NAMALWA (cell line): ENCODE measurements around the gene HK1.
A peak's percentile ranks its signal among the peaks of the same experiment; 100 is the strongest.

Source experiments
- DNase-seq: peaks from one replicate; pipeline ENCODE4 v3.0.0-alpha.2; 2015; ENCODE audit warnings: low spot score

HK1 gene

GRCh38 chr10:69404786-69405185 is 126.5 kb downstream of the HK1 start:
- no peak for DNase-seq

DNA sequence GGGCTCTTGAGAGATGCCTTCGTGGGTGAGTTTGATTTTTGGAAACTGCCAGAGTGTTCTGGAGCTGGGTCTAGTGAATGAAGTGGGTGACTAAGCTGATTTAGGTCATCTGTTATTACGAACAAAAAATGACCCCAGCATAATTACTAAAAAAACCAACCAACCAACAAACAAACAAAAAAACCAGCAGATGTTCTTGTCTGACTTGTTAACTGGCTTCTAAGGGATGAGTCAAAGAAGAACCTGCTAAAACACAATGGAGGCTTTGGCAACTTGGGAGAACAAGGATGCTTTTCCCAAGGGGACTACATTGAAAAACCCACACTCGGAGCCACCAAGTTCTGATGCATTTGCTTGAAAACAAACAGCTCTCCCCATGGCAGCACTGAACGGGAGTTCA is 126.9 kb downstream of the HK1 start:
- no peak for DNase-seq

DNA sequence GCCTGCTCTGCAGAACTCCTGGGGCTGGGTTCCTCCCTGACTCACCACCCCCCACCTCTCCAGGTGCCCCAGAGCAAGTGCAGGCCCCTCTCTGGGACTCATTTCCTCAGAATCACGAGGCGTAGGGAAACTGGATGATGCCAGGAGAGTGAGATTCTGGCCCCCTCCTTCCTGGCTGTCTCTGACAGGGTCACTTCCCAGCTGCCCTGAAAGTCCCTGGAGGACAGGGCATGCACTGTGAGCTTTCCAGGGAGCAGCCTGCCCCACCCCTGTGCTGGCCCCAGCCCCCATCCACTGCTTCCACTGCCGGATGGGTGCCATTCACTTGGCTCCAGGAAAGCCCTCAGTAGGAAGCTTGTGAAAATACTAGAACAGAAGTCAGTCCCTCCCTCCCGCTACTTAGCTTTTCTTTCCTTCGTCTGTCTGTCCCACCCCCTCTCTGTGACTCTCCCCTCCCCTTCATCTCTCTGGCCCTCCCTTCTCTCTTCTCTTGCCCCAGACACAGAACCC is 128.1 kb downstream of the HK1 start:
- DNase-seq = no peak

GRCh38 chr10:69406816-69407580 is 128.7 kb downstream of the HK1 start:
- DNase-seq = no peak

DNA sequence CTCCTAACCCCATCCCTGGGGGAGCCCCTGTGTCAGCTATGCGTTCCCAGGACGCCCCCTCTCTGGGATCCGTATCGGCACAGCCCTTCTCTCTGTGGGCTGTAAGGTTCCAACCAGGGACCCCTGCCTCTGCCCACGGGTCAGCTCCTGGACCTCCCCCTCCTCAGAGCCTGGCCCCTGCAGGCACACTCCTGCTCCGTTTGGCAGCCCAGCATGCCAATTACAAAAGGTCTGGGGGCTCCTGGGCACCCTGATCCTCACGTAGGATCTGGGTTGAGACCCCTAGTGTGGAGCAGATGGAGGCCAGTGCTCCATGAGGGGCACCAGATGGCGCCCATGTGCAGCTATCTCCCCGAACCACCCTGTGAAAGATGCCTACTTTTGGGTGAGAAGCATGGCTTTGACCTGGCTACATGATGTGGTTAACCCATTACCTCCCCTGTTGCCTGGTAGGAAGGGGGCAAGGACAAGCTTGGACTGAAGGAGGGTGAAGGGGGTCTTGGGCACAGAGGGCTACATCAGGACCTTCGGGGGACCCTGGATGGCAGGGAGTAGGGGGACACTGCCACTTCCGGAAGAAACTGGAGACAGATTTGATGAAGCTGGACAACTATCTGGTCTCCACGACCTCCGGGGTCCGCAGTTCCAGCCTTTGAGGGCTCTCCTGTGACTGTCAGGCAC is 129.5 kb downstream of the HK1 start:
- peak; percentile 78 for DNase-seq

GRCh38 chr10:69408318-69409175 is 130.3 kb downstream of the HK1 start:
- peak; percentile 95 for DNase-seq

- DNase-seq = no peak
These were observed 130.8 kb downstream of the HK1 start for GRCh38 chr10:69409176-69409495.

GRCh38 chr10:69409968-69410367 is 131.7 kb downstream of the HK1 start:
- peak; percentile 79 for DNase-seq

GRCh38 chr10:69410487-69410886 is 132.2 kb downstream of the HK1 start:
- DNase-seq = no peak

DNA sequence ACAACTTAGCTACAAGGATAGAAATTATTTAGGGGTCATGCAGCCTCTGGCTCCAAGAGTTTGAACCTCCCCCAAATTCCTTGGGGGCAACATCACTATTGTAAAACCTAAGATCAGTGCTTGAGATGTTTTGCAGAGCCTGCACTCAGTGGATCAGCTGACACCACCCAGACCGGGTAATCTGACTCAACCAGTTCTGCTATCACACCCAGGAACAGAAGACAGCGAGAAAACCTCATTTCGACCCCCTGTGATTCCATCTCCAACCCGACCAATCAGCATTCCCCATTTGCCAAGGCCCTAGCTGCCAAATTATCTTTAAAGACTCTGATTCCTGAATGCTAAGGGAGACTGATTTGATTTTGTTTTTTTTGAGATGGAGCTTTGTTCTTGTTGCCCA is 133.2 kb downstream of the HK1 start:
- DNase-seq = no peak

- no peak for DNase-seq
These were observed 134.0 kb downstream of the HK1 start for GRCh38 chr10:69412232-69412790.

- peak; percentile 40 for DNase-seq
These were observed 135.0 kb downstream of the HK1 start for GRCh38 chr10:69413221-69413865.

- DNase-seq = no peak
These were observed 136.0 kb downstream of the HK1 start for GRCh38 chr10:69414036-69415018.

- no peak for DNase-seq
These were observed 136.8 kb downstream of the HK1 start for GRCh38 chr10:69415049-69415448.

DNA sequence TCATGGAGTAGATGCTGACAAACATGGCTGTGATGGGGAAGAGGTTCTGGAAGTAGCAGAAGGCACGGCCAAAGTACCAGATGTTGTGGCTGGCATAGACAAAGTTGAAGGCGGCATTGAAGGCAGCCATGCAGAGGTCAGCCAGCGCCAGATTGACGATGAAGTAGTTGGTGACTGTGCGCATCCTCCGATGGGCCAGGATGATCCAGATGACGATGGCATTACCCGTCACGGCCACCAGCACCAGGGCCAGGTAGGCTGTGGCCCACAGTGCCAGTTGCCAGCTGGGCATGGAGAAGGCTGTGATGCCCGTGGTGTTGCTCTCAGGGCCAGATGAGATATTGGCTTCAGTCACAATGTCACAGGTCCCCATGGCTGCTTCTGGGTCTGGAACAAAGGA is 137.7 kb downstream of the HK1 start:
- no peak for DNase-seq

GRCh38 chr10:69416695-69417094 is 138.4 kb downstream of the HK1 start, which contains the start of gene TACR2:
TSS of gene TACR2 (minus strand) at chr10:69416918. CDS start at chr10:69416323, 595 bp downstream.
- DNase-seq = no peak

DNA sequence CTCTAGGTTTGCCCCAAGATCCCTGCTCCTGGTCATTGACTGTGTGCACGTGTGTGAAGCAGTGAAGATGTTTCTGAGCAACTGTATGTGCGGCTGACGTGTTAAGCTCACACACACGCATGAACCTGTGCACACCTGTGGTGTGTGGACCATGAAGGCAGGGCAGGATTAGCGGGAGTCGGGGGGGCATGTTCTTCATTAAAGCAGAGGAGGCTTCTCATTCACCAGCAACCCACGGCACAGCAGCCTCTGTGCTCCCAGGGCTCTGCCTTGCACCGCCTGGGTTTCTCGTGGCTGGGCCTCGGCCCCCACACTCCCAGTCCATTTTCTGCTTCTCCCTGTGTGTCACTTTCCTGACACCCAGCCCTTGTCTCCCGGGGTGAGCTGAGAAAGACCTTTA is 139.2 kb downstream of the HK1 start:
- no peak for DNase-seq

GRCh38 chr10:69418052-69418752 is 139.9 kb downstream of the HK1 start:
- DNase-seq = no peak

DNA sequence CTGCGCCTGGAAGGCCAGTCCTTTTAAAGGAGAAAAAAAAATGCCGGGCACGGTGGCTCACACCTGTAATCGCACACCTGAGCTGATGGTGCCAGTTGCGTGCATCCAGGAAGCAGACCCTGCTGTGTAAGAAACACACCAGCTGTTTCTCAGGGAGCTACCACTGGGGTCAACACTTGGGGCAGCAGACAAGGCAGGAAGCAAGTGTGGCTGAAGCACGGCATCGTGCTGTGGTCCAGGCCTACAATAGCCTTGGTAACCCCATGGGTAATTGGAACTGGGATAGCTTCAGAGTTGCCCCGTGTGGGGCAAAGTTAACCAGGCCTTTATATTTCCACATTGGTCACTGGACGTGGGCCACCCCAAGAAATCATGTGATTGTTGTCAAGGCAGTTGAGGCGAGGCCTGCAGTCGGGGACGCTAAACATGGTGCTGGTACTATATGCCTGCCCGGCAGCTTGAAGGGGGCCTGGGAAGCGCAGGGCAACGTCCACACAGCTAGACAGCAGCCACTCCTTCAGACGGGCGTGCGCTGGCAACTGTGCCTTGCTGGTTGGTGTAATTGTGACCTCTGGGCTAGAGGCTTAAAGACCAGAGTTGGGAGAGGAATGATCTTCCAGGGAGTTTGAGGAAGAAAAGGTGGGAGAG is 140.9 kb downstream of the HK1 start:
- DNase-seq = no peak
